Frontal cortex (tissue), 4 donors: ENCODE data around the gene KRTAP5-7. TPM values are rescaled to one million over a fixed set of nuclear protein-coding genes. Genes with fewer than 3 reads are reported as not detected.
"Not testable (repeated sequence)": the region's sequence is repeated elsewhere in the genome, so short reads cannot be mapped to it uniquely, and the experiment has no call there.

Source experiments
- DNase-seq, 2 donors: peaks; one replicate each; pipeline ENCODE4 v3.0.0; 2012; ENCODE audit warnings: low spot score in 2 of 2
- FAIRE-seq: peaks from 2 replicates; lab custom pipeline; 2012; peaks lifted over from hg19 to GRCh38; lab: Jason Lieb, UNC
- total RNA-seq: library from RNA; depleted of rRNA; stranded (reverse); fragments of >200 nt; gene quantifications from one replicate; pipeline ENCODE4 v1.2.3, GENCODE V29; 2014
- donor health status: control.
- donor health status: control.
- donor health status: control.

Gene KRTAP5-7
- total RNA-seq, 1 donor from 2014 or later: under 0.01 TPM

GRCh38 chr11:71530602-71531001 is 3.5 kb downstream of the KRTAP5-7 start:
- FAIRE-seq (no peak), DNase-seq (no peak)

DNA sequence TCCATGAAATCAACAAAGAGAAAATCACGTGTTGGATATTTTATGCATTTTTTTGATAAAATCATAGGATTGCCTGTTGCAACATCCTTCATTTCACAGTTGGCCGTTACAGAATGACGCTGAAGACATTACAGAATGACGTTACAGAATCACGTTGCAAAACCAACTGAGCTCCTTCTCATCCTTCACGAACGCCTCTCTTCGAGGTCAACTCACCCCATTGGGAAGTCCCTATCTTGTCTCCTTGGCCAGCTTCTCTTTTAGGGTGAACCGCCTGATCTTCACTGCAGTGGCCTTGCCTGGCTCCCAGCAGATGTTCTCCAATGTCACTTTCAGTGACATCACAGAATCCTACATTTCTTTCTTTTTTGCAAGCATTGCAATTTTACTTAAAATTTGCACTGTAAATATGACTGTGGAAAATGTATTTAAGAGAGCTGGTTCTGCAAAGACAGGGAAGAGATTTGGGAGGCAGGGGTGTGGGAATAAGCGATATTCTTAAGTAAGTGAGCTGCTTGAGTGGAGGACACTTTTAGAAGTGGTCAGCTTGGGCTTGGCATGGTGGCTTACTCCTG is 5.1 kb downstream of the KRTAP5-7 start:
- no peak for DNase-seq
- FAIRE-seq: no peak

DNA sequence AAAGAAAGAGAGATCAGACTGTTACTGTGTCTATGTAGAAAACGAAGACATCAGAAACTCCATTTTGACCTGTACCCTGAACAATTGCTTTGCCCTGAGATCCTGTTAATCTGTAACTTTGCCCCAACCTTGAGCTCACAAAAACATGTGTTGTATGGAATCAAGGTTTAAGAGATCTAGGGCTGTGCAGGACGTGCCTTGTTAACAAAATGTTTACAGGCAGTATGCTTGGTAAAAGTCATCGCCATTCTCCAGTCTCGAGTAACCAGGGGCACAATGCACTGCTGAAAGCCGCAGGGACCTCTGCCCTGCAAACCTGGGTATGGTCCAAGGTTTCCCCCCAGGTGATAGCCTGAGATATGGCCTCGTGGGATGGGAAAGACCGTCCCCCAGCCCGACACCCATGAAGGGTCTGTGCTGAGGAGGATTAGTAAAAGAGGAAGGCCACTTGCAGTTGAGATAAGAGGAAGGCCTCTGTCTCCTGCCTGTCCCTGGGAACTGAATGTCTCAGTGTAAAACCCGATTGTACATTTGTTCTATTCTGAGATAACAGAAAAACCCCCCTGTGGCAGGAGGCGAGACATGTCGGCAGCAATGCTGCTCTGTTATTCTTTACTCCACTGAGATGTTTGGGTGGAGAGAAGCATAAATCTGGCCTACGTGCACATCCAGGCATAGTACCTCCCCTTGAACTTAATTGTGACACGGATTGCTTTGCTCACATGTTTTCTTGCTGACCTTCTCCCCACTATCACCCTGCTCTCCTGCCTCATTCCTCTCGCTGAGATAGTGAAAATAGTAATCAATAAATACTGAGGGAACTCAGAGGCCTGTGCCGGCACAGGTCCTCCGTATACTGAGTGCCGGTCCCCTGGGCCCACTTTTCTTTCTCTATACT is 7.9 kb downstream of the KRTAP5-7 start:
- not testable (repeated sequence) for FAIRE-seq, DNase-seq

GRCh38 chr11:71535825-71536224 is 8.8 kb downstream of the KRTAP5-7 start:
- no peak for FAIRE-seq
- DNase-seq: no peak

DNA sequence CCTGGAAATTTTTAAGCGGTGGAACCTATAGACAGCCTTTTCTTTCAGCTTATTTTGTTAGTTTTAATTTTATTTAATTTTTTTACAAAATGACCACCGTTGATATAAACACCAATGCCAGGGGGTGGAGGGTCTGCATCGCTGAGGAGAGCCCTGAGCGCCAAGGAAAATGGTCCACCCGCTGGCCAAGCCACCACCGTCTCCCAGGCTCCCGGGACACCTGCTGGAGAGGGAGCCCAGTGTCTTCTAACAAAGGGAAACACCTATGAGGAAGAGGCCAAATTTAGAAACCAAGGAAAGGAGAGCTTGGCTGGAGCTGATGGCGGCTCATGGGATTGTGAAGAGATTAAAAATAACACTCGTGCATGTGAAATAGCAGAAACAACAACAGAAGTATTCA is 10.5 kb downstream of the KRTAP5-7 start:
- FAIRE-seq: no peak

DNA sequence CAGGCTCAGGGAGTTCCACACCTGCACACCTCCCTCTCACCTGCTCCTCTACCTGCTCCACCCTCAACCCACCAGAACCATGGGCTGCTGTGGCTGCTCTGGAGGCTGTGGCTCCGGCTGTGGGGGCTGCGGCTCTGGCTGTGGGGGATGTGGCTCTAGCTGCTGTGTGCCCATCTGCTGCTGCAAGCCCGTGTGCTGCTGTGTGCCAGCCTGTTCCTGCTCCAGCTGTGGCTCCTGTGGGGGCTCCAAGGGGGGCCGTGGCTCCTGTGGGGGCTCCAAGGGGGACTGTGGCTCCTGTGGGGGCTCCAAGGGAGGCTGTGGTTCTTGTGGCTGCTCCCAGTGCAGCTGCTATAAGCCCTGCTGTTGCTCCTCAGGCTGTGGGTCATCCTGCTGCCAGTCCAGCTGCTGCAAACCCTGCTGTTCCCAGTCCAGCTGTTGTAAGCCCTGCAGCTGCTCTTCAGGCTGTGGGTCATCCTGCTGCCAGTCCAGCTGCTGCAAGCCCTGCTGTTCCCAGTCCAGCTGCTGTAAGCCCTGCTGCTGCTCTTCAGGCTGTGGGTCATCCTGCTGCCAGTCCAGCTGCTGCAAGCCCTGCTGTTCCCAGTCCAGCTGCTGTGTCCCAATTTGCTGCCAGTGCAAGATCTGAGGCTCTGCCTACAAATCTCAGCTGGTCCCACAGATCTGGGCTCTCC is 11.1 kb downstream of the KRTAP5-7 start, which contains the start of gene KRTAP5-8:
TSS of gene KRTAP5-8 (plus strand) at position 49 of the 689 bp plus-strand sequence. CDS start at position 80, 31 bp downstream.
- FAIRE-seq, DNase-seq: not testable (repeated sequence)

More for the DNA sequence above, 10.5 kb downstream of the KRTAP5-7 start:
- DNase-seq: no peak

DNA sequence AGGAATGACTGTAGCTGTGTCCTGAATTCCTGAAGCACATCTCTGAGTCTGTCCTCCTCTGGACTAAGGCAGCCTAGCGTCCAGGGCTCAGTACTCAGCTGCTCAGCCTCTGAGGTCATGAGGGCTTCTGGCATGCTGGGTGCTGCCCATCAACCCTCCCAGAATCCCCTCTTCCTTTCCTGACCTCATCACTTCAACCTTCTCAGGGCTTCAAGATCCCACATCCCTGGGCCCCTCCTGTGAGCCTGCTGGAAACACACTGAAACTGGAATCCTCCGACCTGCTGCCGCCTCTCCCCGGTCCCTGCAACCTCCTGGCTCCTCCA is 11.6 kb downstream of the KRTAP5-7 start:
- DNase-seq (no peak), FAIRE-seq (no peak)

GRCh38 chr11:71539017-71539416 is 11.9 kb downstream of the KRTAP5-7 start:
- FAIRE-seq (no peak), DNase-seq (no peak)

GRCh38 chr11:71539971-71540370 is 12.9 kb downstream of the KRTAP5-7 start:
- FAIRE-seq, DNase-seq: not testable (repeated sequence)

DNA sequence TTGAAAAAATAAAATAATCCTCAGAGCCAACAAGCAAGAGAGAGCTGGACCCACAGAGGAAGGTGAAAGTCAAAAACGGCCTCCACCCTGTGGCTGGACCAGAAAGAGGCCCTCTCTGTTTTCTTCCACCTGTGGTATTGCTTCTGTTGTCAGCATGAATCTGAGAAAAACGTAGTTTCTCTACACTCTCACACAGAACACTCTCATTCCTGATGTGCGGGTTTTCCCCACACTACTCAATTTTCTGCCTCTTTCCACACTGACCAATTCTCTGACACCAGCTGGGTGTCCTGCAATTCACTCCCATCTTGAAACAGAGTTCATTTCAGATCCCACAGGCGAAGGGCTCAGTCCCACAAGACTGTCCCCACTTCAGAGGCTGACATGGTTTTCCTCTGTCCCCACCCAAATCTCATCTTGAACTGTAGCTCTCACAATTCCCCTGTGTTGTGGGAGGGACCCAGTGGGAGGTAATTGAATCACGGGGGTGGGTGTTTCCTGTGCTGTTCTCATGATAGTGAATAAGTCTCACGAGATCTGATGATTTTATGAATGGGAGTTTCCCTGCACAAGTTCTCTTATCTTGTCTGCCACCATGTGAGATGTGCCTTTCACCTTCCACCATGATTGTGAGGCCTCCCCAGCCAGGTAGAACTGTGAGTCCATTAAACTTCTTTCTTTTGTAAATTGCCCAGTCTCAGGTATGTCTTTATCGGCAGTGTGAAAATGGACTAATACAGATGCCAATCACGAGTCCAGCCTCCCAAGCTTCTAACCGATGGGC is 13.6 kb downstream of the KRTAP5-7 start:
- not testable (repeated sequence) for FAIRE-seq, DNase-seq

GRCh38 chr11:71542382-71542781 is 15.3 kb downstream of the KRTAP5-7 start:
- FAIRE-seq (no peak), DNase-seq (no peak)

- FAIRE-seq (no peak), DNase-seq (no peak)
Observed at GRCh38 chr11:71542879-71543777, 16.1 kb downstream of the KRTAP5-7 start.

- DNase-seq (no peak), FAIRE-seq (no peak)
Observed at GRCh38 chr11:71543866-71544265, 16.8 kb downstream of the KRTAP5-7 start.

- DNase-seq (no peak), FAIRE-seq (no peak)
Observed at GRCh38 chr11:71544525-71545214, 17.6 kb downstream of the KRTAP5-7 start.

- no peak for DNase-seq
- no peak for FAIRE-seq
Observed at GRCh38 chr11:71545405-71545966, 18.4 kb downstream of the KRTAP5-7 start.

- FAIRE-seq: no peak
- DNase-seq: no peak
Observed at GRCh38 chr11:71548120-71548519, 21.1 kb downstream of the KRTAP5-7 start, which contains the start of gene KRTAP5-9. Gene KRTAP5-9, plus strand, starts transcription at chr11:71548420. Its CDS starts 238 bp downstream, at chr11:71548658.

- DNase-seq: no peak
- FAIRE-seq: no peak
Observed at GRCh38 chr11:71548716-71549151, 21.7 kb downstream of the KRTAP5-7 start.

DNA sequence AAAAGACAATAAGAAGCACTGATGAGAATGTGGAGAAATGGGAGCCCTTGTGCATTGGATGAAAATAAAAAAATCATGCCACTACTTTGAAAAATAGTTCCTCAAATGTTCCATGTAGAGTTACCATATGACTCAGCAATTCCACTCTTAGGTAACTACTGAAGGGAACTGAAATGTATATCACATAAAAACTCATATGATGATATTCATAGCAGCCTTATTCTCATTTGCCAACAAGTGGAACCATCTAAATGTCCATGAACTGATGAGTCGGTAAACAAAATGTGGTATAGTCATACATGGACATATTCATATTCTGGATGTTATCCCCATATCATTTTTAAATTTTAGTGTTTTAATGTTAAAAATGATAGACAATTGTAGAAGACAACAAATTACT is 24.6 kb downstream of the KRTAP5-7 start:
- no peak for FAIRE-seq
- no peak for DNase-seq
